Stimulated activated CD8-positive, alpha-beta memory T cell treated with anti-CD3 and anti-CD28 coated beads, Interleukin-7, amount 100 ng/mL, for 1 hour (primary cell): ENCODE measurements around the gene FMN2.
"Not testable (repeated sequence)": the region's sequence is repeated elsewhere in the genome, so short reads cannot be mapped to it uniquely, and the experiment has no call there.

ENCODE experiments used
- DNase-seq, 2 donors: peaks; one replicate each; pipeline ENCODE4 v3.0.0-alpha.2; 2020; ENCODE audit warnings: low read depth in 2 of 2

Gene FMN2

DNA sequence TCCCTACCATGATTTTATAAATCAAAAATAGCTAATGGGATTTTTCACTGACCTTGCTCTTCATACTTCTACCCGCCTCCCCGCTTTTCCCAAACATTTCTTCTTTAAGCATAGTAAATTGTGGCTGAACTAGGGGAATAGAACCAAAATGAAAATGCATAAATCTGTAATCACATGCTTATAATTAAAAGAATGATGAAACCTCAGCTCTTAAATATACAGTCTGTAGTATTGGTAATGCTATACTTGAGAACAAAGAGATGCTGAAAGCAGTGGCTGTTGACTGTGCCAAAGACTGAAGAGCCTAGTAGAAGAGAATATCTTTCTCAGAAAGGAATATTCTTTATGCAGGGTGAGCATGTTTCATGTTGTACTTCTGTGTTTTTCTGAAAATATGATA is 271.1 kb downstream of the FMN2 start:
- DNase-seq: no peak

DNA sequence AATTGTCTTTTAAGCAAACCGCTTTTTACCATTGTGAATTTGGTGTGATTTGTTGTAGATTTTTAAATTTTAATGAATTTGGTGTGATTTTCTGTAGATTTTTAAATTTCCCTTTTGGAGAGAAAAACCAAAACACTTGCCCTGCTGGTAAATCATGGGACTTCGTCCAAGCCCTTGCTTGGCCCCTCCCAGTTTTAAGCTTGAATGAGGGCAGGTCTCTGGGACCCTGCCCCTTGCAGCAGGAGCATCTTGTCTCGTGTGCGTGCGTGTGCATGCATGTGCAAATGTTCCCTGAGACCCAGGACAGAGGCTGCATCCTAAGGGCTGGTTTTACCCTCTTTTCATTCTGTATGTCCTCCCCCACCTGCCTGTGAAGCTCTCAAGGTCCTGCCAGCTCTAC is 271.6 kb downstream of the FMN2 start:
- no peak for DNase-seq

DNA sequence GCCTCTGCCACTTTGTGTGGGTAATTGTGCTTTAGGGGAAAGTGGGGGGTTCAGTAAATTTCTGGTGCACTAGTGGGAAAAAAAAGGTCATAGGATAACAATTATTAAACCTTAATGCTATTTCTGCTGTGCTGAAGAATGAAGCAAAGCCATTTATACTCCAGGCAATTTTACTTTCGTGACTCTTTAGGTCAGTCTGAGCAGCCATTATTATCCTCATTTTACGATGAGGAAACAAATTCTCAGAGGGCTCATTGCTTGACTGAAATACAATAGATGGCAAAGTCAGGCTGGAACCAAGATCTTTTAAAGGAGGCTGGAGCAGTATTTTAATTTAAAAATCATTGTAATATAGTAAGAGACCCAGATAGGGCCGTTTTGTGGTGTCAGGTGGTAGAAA is 272.2 kb downstream of the FMN2 start:
- DNase-seq: no peak

DNA sequence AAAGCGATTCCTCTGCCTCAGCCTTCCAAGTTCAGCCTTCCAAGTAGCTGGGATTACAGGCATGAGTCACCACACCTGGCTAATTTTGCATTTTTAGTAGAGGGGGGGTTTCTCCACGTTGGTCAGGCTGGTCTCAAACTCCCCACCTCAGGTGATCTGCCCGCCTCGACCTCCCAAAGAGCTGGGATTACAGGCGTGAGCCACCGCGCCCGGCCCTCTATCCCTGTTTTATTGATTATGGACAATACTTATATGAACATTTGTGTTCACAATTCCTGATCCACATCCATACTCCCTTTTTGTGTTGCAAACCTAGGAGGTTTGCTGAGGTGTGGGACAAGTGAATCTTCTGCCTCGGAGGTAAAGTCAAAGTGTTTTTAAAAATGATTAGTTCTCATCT is 275.0 kb downstream of the FMN2 start:
- DNase-seq: no peak

DNA sequence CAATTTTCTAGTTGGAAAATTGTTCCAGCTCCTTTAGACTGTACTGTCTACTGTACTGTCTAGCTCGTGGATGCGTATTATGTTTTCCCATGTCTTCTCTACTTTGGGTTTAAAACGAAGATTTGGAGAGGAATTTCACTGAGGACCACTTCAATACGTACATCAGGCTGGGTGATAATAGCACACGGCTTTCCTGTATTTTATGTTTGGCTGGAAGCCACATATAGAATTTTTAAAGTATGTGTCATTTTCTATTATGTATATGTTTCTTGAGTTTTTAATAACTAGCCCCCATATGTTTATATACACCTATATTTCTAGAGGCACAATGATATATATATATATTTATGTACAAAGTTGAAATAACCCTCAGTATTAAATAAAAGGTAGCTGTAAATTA is 293.9 kb downstream of the FMN2 start:
- DNase-seq: no peak

DNA sequence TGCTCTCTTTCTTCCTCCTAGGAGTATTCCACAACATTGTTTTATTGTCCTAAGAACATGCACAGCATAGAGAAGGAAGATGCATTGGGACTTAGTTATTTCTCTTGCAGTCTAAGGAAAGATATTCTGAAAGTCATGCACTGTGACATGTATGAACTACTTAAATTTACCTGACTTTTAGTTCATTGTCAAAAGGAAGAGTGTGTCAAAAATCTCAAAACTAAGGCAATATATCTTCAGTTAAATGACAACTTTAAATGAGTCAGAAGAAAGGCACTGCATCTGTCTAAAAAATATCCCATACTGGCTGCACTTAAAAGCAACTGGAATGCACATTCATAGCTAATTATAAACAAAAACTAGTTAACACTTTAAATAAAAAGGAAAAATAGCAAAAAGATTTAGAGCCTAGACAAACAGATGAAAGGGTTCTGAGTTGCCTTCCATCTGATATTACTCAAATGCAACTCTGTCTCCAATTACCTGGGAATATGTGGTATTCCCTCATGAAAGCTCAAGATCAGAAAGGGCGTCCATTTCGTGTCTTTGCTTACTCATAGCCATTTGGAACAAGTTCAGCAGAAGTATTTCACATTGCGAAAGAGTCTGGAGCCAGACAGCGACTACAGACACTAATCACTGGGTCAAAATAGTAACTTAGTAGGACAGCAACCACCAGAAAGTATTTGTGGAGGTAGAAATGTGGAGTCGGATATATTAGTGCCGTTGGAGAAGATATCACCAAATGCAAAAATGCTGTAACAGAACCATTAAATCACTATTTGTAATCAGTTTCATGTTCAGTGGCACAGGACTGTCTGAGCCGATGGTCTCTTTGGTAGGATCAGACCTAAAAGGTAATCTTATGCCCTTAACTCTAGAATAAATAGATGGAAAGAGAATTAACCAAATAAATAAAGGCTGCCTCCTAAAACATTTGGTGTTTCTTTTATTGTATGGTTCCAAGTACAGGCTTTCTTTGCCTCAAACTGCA is 294.6 kb downstream of the FMN2 start:
- no peak for DNase-seq

DNA sequence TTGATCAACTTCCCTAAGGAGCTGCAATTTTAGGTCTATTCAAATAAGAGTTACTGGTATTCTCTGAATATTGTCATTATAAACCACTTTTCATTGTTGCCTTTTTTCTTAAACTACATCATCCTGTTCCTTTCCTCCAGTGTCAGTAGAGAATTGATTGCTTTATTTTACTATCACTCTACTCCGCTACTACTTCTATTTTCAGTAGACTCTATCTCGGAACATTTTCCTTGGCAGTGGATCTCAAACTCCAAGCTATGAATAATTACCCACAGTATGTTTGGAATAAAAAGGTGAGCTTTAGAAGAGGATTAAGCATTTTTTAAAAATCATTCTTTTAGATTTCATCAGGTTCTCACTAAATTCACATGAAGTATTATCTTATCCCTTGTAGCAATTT is 295.4 kb downstream of the FMN2 start:
- no peak for DNase-seq

DNA sequence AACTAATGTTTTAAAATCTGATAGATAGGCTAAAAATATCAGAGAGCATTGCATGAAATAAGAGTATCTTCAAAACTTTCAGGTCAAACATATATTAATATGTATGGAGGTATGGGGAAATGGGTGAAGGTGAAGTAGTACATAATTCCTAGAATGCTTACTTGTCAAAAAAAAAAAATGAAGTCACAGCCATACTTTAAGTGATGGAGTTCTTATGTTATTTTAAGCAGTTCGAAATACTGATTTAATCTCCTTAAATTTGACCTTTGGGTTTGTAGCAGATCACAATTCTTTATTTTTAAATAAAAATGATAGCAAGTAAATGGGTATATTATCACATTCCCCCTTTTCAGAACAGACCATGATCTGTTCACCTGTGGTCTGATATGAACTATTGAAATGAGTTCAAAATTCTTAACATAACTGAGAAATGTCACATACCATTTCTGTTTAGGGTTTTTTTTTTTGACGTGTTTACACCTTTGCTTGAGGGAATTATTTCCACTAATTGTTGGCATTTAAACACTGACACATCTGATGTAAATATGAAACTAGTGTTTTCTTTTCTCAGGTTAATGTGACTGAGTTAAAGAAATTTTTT is 300.1 kb downstream of the FMN2 start:
- no peak for DNase-seq

DNA sequence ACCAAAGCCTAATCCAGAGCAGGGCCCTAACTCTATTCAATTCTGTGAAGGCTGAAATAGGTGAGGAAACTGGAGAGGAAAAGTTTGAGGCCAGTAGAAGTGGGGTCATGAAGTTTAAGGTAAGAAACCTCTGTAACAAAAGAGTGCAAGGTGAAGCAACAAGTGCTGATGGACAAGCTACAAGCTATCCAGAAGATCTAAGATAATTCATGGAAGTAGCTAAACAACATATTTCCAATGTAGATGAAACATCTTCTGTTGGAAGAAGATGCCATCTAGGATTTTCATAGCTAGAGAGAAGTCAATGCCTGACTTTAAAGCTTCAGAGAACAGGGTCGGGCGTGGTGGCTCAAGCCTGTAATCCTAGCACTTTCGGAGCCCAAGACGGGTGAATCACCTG is 302.7 kb downstream of the FMN2 start:
- no peak for DNase-seq

DNA sequence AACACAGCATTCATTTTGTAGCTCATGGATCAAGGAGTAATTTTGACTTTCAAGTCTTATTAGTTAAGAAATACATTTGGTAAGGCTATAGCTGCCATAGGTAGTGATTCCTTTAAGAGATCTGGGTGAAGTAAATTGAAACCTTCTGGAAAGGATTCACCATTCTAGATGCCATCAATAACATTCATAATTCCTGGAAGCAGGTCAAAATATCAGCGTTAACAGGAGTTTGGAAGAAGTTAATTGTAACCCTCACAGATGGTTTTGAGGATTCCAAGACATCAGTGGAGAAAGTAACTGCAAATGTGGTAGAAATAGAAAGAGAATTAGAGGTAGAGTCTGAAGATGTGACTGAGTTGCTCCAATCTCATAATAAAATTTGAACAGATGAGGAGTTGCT is 303.7 kb downstream of the FMN2 start:
- no peak for DNase-seq

DNA sequence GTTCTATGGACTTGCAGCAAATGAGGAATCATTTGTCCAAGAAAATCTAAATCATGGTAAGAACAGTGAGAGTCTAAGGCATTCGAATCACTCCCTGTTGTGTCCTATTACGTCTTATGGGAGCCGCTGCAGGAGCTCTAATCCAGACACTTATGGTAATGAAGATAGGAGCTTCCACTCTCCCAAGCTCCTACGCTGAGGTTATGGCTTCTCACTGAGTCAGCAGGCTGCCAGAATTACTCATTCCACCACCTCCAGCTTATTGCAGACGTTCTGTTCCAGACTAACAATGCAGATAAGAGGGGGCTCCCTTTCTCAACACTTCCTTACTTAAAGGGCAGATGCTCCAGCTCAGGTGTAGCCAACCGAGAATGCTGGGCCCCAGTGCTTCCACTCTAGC is 307.7 kb downstream of the FMN2 start:
- DNase-seq: no peak

DNA sequence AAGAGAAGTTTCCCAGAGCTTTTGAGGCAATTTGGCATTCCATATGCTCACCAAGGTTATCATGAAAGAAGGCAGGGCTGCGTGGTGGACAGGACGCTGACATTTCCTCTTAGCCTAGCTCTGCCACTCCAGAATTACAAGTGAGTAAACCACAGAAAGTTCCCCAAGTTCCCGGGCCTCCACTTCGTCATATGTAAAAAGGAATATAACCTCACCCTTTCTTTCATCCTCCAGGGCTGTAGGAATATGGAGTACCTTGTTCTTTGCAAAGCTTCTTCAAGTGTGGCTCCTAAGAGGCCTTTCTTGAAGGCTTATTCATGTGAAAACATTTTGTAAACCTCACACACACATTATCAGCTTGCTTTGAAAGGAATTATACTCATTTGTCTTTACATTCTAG is 310.0 kb downstream of the FMN2 start:
- no peak for DNase-seq

DNA sequence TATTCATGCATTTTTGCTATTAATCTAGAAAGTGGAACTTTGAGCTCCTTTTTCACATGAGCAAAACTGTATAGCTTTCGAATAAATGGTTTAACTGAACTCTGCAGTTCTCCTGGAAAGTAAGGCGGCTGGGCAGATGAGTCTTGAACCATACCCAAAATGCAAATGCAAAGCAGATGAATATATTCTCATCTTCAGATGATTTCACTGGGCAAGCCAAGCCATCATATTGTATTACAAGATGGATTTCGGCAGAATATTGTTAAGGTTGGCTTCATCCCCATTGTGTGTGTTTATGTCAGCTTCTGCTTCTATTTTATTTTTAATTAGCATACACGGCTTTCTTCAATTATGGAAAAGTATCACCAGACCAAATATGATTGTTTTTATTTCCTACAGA is 310.6 kb downstream of the FMN2 start:
- DNase-seq: no peak

DNA sequence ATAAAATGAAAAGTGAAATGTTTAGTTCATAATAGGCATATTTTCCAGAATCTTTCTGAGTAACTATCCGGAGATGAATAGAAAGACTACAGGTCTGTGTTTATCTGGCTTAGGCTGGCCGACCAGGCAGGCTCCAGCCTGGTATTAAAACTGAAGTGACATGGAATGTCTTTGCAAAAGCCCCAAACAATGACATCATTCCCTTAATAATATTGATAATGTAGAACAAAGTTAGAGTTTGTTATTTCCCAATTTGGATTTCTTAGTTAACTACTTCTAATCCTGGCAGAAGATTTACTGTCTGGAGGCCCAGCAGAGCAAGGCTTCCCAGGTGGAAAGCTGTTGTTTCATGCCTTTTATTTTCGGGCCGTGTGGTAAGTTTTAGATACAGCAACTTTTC is 312.6 kb downstream of the FMN2 start:
- no peak for DNase-seq

DNA sequence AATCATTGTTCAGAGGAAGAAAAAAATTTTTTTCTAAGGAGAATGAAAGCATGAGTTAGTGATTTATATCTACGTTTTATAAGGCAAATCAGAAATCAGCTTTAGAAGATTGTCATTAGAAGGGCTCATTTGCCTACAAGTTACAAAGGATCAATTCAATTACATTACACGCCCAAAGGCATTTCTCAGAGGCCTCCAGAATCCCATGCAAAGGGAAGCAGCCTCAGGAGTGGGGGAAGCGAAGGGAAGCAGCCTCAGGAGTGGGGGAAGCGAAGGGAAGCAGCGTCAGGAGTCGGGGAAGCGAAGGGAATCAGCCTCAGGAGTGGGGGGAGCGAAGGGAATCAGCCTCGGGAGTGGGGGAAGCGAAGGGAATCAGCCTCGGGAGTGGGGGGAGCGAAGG is 314.1 kb downstream of the FMN2 start:
- DNase-seq: no peak

DNA sequence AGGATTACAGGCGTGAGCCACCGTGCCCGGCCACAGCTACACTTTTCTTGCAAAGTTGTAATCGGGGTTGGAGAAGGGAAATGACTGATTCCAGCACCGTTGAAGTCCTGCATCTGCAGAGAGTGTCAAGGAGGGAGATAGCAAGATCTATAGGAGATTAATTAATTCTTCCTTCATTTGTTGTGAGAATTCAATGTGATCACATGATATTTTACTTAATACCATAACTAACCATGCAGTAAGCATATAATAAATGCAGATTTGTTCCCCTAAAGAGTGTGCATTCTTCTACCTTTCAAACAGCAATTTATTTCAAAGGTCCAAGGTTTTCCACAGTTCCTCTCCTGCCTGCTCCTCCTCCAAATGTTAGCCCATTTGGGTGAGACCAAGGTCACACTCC is 315.7 kb downstream of the FMN2 start:
- DNase-seq: no peak

DNA sequence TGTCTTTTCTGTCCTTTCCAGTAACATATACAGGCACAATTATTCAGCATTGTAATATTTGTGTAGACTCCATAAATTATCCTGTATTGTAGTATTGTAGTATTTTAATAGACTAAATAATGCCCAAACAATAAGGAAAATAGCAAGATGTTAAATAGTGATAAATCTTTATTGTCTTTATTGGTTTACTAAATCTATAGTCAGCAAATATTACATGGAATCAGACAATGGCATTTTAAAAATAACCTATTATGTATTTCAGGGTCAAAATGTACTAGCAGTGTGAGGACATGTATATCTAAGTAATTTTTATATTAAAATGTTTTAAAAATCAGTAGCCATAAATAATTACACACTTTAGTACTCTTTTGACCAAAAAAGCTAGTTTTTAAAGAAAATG is 317.9 kb downstream of the FMN2 start:
- DNase-seq: no peak

DNA sequence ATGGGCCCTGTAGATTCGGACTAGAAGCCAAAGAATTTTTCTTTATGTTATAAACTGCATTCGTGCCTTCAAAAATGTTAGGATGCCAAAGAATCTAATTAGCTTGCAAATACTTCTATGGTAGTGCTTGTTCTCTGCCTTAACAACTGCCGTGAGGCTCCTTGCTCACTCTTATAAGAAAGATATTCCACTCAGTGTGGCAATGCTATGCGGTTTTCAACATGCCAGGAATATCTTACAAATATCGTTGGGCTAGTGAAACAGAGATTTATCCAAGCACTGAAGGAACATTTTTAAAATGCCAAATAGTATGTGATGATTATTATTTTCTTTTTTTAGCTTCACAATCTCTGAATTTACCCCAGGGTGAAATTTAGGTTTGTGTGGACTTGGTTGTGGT is 322.0 kb downstream of the FMN2 start:
- no peak for DNase-seq

DNA sequence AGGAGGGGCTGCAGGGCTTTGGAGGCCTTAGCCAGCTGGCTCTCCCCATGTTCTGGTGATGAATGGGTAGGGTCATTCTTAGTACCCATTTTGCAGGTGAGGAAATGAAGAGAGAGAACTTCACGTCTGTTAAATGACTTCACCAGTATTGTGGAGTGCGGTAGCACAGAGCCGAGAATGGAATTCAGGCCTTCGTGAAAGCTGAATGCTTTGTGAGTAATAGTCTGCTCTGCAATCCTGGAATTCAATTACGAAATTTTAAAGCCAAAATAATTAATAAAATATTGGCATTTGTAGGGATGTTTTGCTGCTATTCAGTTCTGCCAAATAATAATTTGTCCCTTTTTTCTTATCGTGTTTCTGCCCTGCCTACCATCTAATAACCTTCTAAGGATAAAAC is 322.6 kb downstream of the FMN2 start:
- DNase-seq: no peak

DNA sequence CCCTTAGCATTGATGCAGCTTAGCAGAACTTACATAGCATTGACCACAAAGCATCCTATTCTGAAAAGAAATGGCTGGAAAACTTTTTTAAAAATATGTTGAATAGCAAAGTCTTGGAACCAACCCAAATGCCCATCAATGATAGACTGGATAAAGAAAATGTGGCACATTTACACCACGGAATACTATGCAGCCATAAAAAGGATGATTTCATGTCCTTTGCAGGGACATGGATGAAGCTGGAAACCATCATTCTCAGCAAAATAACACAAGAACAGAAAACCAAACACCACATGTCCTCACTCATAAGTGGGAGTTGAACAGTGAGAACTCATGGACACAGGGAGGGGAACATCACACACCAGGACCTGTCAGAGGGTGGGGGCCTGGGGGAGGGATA is 323.3 kb downstream of the FMN2 start:
- not testable (repeated sequence) for DNase-seq

DNA sequence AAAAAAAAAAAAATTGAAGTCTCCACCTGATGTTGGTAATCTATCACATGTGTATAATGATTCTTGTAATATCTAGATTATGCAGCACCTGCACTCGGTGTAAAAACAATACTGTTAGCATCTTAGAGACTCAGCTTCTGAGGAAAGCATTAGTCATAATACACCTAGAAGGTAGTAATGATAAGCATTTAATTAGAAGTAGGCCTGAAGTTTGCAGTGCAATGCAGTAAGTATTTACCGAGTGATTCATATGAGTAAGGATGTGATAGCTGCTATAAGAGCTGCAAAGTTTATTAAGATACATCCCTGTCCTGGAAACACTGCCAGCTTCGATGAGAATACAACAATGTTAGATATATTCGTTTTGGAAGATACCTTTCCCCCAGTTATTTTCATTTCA is 323.8 kb downstream of the FMN2 start:
- DNase-seq: no peak

DNA sequence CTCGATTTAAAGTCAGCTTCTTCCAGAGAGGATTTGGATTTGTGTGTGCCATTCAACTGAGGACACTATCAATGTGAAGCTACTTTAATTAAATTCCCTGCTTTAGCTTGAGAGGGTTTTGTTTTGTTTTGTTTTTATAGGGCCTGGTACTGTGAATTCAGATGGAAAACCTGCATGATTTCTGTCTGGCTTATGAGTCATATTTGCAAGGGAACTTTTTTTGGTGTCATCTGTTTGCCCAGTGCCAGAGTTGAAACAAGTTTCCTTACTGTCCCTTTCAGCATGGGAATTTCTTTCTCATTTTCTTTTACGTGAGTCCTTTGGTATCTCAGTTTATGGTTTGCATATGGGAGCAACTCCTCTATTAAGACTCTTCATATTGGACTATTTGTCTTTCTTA is 325.6 kb downstream of the FMN2 start:
- DNase-seq: no peak

DNA sequence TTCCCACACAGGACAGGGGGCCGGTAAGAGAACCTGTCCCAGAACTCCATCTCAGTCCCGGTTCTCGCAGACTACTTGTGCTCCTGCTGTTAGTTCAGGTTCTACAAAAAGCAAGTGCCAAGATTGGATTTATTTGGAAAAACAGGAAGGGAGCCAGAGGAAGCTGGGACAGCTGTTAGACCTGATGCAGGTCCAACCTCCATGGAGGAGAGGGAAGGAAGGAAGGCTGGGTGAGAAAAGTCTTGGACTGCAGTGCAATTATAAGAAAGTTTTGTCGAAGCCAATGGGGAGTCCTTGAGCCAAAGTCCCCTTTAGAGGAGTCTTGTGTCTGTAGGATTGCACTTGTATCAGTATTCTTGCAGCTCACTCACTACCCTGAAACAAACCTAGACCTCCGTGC is 329.1 kb downstream of the FMN2 start:
- DNase-seq: no peak
